Epithelial cell of esophagus (primary cell): Measurements from ENCODE around the gene ADAM10.

Source experiments
- DNase-seq: peaks from one replicate; pipeline ENCODE4 v3.0.0; 2010; ENCODE audit warnings: low read depth
- H3K4me3 ChIP-seq: 2 replicates; pipeline ENCODE4 v1.5.1; 2011; ENCODE audit warnings: mild to moderate bottlenecking, low read length, control low read depth
- CTCF ChIP-seq: IDR thresholded peaks from 2 replicates; pipeline ENCODE4 v1.5.1; 2011; ENCODE audit warnings: low read depth, mild to moderate bottlenecking, low read length, control low read depth, inconsistent platforms; ENCODE audit not compliant: insufficient read depth; ENCODE audit errors: missing control alignments

Gene ADAM10

DNA sequence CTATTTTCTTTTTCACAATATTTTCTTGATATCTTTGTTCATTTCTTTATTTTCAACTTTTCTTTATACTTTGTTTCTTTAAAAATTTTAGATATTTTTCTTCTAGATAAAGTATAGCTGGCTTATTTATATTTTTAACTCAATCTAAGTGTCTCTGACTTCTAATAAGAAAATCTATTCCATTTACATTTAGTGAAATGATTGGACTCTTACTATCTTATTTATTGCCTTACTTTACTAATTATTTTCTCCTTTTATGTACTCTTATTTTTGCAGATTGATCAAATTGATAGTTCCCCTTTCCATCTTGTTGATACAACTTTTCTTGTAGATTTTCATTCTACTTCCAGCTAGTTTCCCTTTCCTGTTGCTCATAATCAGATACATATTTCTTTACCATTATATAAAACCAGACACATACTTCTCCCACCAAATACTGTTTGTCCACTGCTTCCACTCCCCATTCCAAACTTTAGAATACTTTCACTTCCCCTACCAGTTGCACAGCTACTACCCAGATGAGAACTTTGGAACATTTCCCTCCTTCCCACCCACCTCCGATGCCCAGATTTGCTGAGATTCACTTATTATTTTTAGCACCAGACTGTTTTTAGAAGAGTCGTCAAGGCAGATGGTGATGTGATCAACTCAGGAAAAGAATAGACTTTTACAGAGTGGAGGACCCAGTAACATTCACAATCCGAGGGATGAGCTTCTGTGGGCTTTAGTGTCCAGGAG lies 166.2 kb downstream of the ADAM10 start:
- no peak for DNase-seq
- no peak overlapping the region for H3K4me3 ChIP-seq
- TF ChIP-seq CTCF: no peak

GRCh38 chr15:58582160-58582559 lies 167.3 kb downstream of the ADAM10 start:
- no peak for DNase-seq
- no peak for TF ChIP-seq CTCF
- H3K4me3 ChIP-seq: no peak overlapping the region

DNA sequence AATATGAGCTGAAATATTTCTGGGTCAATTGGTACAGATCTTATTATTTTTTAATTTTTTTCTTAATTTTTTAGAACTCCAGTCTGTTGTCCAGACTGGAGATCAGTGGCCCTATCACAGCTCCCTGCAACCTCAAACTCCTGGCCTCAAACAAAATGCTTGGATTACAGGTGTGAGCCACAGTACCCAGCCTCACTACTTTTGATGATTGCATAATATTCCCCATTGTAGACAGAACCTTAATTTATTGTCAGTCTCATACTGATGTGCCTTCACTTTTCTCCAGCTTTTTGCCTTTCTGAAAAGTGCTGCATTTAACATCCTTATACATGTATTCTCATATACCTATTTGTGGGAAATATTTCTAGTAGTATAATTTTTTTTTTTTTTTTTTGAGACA lies 172.8 kb downstream of the ADAM10 start:
- no peak for TF ChIP-seq CTCF
- no peak for DNase-seq
- no peak overlapping the region for H3K4me3 ChIP-seq

GRCh38 chr15:58575045-58575786 lies 174.3 kb downstream of the ADAM10 start:
- no peak for TF ChIP-seq CTCF
- DNase-seq: no peak

DNA sequence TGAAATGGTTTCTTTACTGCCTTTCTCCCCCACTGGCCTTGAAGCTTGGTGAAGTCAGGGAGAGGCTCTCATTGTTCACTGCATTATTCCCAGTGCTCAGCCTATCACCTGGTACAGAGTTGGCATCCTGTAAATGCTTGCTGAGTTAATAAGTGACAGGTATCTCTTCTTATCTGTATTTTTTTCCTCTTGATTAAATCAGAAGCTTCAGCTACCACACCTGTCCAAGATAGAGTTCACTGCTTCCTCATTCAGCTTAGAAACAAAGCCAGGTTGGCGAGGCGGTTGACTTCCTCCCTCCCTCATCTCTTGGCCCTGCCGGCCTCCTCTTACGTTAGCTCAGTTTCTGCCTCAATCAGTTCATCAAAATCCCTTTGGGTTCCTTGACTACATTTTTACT lies 174.9 kb downstream of the ADAM10 start:
- H3K4me3 ChIP-seq: no peak overlapping the region
- TF ChIP-seq CTCF: no peak
- DNase-seq: no peak

More at GRCh38 chr15:58575045-58575786, 174.3 kb downstream of the ADAM10 start:
- H3K4me3 ChIP-seq: no peak overlapping the region

DNA sequence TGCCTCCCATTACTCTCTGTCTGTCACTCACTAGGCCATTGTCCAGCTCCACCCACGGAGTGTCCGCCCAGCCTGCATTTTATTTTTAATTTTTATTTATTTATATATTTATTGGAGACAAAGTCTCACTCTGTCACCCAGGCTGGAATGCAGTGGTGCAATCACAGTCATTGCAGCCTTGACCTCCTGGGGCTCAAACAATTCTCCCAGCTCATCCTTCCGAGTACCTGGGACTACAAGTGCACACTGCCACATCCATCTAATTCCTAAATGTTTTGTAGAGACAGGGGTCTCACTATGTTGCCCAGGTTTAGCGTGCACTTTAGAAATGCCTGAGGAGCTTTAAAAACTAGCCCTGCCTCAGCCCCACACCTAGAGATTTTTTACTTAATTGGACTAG lies 176.2 kb downstream of the ADAM10 start:
- DNase-seq: no peak
- no peak overlapping the region for H3K4me3 ChIP-seq
- TF ChIP-seq CTCF: no peak
